Measurements from ENCODE around the gene GNAI1. TPM values are rescaled to one million over a fixed set of nuclear protein-coding genes. Genes with fewer than 3 reads are reported as not detected.

GNAI1 gene
- total RNA-seq, 1 donor from 2014 or later, result 17.7 TPM

DNA sequence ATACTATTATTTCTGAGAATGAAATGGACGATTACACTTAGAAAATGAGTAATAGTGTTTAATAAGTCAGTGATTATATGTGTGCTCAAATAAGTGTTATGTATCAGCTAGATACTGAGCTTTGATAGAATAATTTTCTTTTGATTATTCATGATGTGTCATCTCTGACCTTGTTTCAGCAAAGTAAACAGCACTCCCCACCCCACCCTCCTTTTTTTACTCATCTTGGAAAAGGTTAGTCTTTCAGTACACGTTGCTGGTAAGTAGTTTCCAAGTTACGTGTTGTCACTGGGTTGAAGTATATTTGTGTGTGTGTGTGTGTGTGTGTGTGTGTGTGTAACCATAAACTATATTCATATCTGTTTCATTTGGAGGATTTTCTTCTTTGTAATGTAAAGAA lies 84.1 kb downstream of the GNAI1 start:
- no peaks in the 10 kb centered on the region for H3K36me3 ChIP-seq (ENCODE audit: control insufficient read depth, insufficient read depth, low read length)
- no peak overlapping the region for H3K4me3 ChIP-seq (ENCODE audit: low read depth, low read length)
- H3K27me3 ChIP-seq (ENCODE audit: control insufficient read depth, insufficient read depth, low read length), result no peaks in the 10 kb centered on the region
- DNase-seq (ENCODE audit: low read depth), result peak; percentile 56
- TF ChIP-seq, protein P1, sequence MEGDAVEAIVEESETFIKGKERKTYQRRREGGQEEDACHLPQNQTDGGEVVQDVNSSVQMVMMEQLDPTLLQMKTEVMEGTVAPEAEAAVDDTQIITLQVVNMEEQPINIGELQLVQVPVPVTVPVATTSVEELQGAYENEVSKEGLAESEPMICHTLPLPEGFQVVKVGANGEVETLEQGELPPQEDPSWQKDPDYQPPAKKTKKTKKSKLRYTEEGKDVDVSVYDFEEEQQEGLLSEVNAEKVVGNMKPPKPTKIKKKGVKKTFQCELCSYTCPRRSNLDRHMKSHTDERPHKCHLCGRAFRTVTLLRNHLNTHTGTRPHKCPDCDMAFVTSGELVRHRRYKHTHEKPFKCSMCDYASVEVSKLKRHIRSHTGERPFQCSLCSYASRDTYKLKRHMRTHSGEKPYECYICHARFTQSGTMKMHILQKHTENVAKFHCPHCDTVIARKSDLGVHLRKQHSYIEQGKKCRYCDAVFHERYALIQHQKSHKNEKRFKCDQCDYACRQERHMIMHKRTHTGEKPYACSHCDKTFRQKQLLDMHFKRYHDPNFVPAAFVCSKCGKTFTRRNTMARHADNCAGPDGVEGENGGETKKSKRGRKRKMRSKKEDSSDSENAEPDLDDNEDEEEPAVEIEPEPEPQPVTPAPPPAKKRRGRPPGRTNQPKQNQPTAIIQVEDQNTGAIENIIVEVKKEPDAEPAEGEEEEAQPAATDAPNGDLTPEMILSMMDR (IDR thresholded peaks at IDR 0.05; ENCODE audit: insufficient read depth, low read length, poor library complexity, severe bottlenecking), result no peak

DNA sequence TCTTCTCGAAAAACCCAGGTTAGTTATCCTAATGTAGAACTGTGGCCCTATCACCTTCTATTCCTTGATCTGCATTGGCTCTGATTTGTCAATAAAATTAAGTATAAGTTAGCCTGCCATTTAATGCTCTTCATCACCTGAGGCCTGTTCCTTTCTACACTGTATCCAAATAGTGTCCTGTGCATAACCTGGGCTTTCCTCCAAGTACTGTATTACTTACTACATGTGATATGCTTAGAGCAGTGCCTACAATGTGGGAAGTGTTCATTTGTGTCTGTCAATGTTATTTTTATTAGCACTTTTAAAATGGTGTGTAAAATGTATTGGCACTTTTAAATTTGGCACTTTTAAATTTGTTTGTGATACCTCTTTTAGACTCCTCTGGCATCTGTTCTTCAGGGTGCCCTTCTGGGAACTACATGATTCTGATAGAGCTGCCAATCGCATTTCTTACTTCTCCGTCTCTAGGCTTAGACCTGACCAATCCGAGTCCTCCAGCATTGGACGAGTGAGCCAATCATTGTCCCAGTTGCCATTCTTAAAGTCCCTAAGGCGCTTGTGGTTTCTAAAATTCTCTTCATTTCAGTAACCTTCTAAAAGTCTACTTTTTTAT lies 85.5 kb downstream of the GNAI1 start:
- H3K4me3 ChIP-seq (ENCODE audit: low read depth, low read length), result no peak overlapping the region
- TF ChIP-seq, protein P1 (IDR thresholded peaks at IDR 0.05; ENCODE audit: insufficient read depth, low read length, poor library complexity, severe bottlenecking), result no peak
- no peaks in the 10 kb centered on the region for H3K27me3 ChIP-seq (ENCODE audit: control insufficient read depth, insufficient read depth, low read length)
- DNase-seq (ENCODE audit: low read depth), result no peak
- no peaks in the 10 kb centered on the region for H3K36me3 ChIP-seq (ENCODE audit: control insufficient read depth, insufficient read depth, low read length)

DNA sequence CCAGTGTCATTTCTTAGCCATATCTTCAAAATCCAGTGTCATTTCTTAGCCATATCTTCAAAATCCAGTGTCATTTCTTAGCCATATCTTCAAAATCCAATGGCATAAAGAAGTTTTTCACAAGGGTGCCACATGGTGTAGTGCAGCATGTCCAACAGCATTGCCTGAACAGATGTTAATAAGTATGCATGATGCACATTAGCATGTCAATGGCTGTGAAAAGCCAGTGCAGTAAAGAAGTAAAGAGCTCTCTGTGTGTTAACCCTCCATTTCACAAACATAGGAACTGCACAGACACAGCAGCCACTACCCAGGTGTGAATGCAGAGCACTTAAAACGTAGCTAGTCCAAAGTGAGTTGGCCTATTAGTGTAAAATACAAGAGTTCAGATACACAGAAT lies 89.8 kb downstream of the GNAI1 start:
- TF ChIP-seq, protein P1 (IDR thresholded peaks at IDR 0.05; ENCODE audit: insufficient read depth, low read length, poor library complexity, severe bottlenecking), result no peak
- Histone ChIP-seq H3K36me3 (ENCODE audit: control insufficient read depth, insufficient read depth, low read length) (no peaks in the 10 kb centered on the region), H3K27me3 (ENCODE audit: control insufficient read depth, insufficient read depth, low read length) (no peaks in the 10 kb centered on the region), H3K4me3 (ENCODE audit: low read depth, low read length) (no peak overlapping the region)
- no peak for DNase-seq (ENCODE audit: low read depth)

DNA sequence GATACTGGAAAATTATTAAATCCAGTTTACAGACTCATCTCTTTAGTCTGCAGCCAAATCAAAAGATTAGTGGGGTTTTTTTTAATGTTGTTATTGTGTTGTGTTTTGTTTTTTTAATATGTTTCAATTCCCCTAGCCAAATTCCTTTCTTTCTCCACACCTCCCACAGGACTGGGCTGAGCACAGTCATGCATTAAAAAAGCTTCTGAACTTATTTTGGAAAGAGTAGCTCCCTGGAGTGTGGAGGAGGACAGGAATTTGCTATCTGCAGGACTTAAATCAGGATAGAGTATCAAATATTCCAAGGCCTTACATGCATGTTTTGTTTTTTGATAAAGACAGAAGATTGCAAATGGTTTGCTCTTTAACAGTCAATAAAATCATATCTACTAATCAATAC lies 90.7 kb downstream of the GNAI1 start:
- Histone ChIP-seq H3K27me3 (ENCODE audit: control insufficient read depth, insufficient read depth, low read length) (no peaks in the 10 kb centered on the region), H3K4me3 (ENCODE audit: low read depth, low read length) (no peak overlapping the region), H3K36me3 (ENCODE audit: control insufficient read depth, insufficient read depth, low read length) (no peaks in the 10 kb centered on the region)
- DNase-seq (ENCODE audit: low read depth), result no peak
- TF ChIP-seq, protein P1 (IDR thresholded peaks at IDR 0.05; ENCODE audit: insufficient read depth, low read length, poor library complexity, severe bottlenecking), result no peak

DNA sequence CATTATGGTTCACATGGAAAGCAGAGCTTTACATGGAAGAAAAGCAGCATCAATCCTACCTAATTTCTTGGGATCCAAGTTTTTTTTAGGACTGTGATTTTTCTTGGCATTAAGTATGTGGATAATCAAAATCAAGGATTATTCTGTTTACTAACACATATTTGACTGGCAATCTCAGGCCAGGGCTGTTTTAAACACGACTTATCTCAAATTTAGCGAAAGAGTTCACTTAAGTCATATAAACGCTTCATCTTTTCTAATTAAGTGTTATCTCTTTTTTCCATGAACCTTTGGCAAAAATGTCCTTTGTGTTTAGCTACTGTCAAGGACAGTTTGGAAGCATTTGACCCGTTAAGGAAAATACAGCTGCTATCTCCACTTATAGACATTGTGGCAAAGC lies 92.0 kb downstream of the GNAI1 start:
- no peaks in the 10 kb centered on the region for H3K36me3 ChIP-seq (ENCODE audit: control insufficient read depth, insufficient read depth, low read length)
- DNase-seq (ENCODE audit: low read depth), result no peak
- H3K4me3 ChIP-seq (ENCODE audit: low read depth, low read length), result no peak overlapping the region
- H3K27me3 ChIP-seq (ENCODE audit: control insufficient read depth, insufficient read depth, low read length), result no peaks in the 10 kb centered on the region
- TF ChIP-seq, protein P1 (IDR thresholded peaks at IDR 0.05; ENCODE audit: insufficient read depth, low read length, poor library complexity, severe bottlenecking), result no peak

DNA sequence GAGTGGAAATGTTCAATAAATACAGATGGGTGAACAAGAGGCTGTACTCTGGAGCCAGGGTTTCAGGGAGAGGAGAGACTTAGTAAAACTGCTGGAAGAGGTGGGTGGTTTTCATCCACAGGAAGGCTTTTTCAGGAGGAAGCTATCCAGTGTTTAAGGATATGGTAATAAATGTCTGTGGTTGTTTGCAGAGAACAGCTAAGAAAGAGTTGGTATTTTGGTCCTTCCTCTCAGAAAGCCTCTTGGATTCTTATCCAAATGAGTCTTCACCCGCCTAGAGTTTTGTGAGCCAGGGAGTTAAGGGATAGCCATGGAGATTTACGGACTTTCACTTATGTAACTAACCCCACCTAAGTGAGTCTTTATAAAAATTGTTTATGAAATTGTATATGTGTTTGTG lies 95.7 kb downstream of the GNAI1 start:
- no peak overlapping the region for H3K4me3 ChIP-seq (ENCODE audit: low read depth, low read length)
- H3K27me3 ChIP-seq (ENCODE audit: control insufficient read depth, insufficient read depth, low read length), result no peaks in the 10 kb centered on the region
- no peak for DNase-seq (ENCODE audit: low read depth)
- TF ChIP-seq, protein P1 (IDR thresholded peaks at IDR 0.05; ENCODE audit: insufficient read depth, low read length, poor library complexity, severe bottlenecking), result no peak
- no peaks in the 10 kb centered on the region for H3K36me3 ChIP-seq (ENCODE audit: control insufficient read depth, insufficient read depth, low read length)
